BE2C (cell line): Measurements from ENCODE around the gene TIGD7.
A peak's percentile ranks its signal among the peaks of the same experiment; 100 is the strongest.

ENCODE experiments used
- DNase-seq: peaks from one replicate; pipeline ENCODE4 v3.0.0-alpha.2; 2020
- H3K27me3 ChIP-seq: fragments of 250-450 bp; sonication (Bioruptor Pico); 2 replicates; pipeline ENCODE4 v1.5.1; 2020; ENCODE audit warnings: mild to moderate bottlenecking
- H3K36me3 ChIP-seq: fragments of 250-450 bp; sonication (Bioruptor Pico); 2 replicates; pipeline ENCODE4 v1.5.1; 2020; ENCODE audit warnings: mild to moderate bottlenecking
- H3K4me1 ChIP-seq: fragments of 250-450 bp; sonication (Bioruptor Pico); 2 replicates; pipeline ENCODE4 v1.5.1; 2020
- H3K4me3 ChIP-seq: 2 replicates; pipeline ENCODE4 v1.5.1; 2011; ENCODE audit warnings: low read depth, low read length
- H3K9me3 ChIP-seq: fragments of 250-450 bp; sonication (Bioruptor Pico); 2 replicates; pipeline ENCODE4 v1.5.1; 2020
- TF ChIP-seq, protein P1 (sequence below): IDR thresholded peaks from 2 replicates; pipeline ENCODE4 v1.5.1; 2012; ENCODE audit warnings: mild to moderate bottlenecking, low read depth, low read length

The TIGD7 gene

DNA sequence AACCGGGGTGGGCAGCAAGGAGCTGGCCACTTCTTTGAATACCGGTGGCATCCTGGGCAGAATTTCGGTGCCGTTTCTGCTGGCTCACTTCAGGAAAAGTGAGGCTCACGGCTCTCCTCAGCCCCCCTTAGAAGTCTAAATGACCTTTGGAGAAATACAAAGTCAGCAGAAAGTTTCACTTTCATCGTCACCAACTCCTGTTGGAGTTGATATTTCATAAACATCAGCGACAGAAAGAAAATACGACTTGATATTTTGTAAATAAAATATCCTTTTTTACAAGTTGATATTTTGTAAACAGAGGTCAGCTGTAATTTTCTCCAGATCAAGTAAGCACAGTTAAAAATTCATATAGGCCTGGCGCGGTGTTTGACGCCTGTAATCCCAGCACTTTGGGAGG lies 848 bp upstream of the TIGD7 start:
- peaks cover 39% of the 10 kb centered on the region for H3K36me3 ChIP-seq
- no peak for DNase-seq

DNA sequence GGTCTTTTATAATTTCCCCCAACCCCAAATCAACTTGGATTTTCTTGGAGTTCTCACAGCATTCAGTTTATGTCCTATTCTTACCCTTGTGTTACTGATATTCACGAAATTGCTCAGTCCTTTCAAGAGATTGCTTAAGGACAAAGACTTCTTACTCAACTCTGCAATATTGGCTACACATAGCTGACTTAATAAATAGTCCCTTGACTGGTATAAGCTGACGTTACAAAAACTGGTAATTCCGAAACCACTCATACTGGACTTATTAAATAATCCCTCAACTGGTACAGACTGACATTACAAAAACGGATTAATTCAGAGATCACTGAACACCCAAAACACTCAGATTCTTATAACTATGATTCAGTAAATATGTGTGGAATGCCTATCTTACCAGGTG lies 860 bp downstream of the TIGD7 start:
- H3K36me3 ChIP-seq: peaks cover 38% of the 10 kb centered on the region
- TF ChIP-seq, protein P1, sequence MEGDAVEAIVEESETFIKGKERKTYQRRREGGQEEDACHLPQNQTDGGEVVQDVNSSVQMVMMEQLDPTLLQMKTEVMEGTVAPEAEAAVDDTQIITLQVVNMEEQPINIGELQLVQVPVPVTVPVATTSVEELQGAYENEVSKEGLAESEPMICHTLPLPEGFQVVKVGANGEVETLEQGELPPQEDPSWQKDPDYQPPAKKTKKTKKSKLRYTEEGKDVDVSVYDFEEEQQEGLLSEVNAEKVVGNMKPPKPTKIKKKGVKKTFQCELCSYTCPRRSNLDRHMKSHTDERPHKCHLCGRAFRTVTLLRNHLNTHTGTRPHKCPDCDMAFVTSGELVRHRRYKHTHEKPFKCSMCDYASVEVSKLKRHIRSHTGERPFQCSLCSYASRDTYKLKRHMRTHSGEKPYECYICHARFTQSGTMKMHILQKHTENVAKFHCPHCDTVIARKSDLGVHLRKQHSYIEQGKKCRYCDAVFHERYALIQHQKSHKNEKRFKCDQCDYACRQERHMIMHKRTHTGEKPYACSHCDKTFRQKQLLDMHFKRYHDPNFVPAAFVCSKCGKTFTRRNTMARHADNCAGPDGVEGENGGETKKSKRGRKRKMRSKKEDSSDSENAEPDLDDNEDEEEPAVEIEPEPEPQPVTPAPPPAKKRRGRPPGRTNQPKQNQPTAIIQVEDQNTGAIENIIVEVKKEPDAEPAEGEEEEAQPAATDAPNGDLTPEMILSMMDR: no peak
- DNase-seq: no peak
- H3K9me3 ChIP-seq: peaks cover 7% of the 10 kb centered on the region
- H3K4me1 ChIP-seq: no peaks in the 10 kb centered on the region
- no peaks in the 10 kb centered on the region for H3K27me3 ChIP-seq
- H3K4me3 ChIP-seq: peak overlapping the region; percentile 77

More for the DNA sequence above, 848 bp upstream of the TIGD7 start:
- Histone ChIP-seq H3K27me3 (no peaks in the 10 kb centered on the region), H3K4me3 (peak overlapping the region; percentile 77), H3K4me1 (no peaks in the 10 kb centered on the region), H3K9me3 (peaks cover 7% of the 10 kb centered on the region)
- TF ChIP-seq, protein P1: no peak

DNA sequence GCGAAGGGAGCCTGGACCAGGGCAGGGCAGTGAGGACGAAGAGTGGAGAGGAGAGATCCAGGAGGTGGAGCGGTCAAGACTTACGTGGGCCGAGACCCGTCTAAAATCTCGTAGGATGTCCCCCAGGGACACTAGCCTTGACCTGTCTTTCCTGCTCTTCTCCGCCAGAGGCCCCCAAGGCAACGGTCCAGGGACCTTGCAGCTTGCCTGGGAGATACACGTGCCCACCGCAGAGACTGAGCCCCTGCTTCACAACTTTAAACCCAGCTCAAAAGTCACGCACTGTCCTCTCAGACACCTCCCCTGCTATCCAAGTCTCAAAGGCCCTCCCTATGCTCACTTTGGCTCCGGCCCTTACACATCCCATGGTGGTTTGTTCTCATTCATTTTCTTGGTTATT lies 9.4 kb downstream of the TIGD7 start:
- H3K4me3 ChIP-seq: no peak overlapping the region
- TF ChIP-seq, protein P1: no peak
- H3K9me3 ChIP-seq: 0 out of 2 replicates have a peak, but pooled peaks cover 2% of the 10 kb centered on the region
- H3K36me3 ChIP-seq: peaks cover 52% of the 10 kb centered on the region
- no peak for DNase-seq
- H3K27me3 ChIP-seq: no peaks in the 10 kb centered on the region
- no peaks in the 10 kb centered on the region for H3K4me1 ChIP-seq

DNA sequence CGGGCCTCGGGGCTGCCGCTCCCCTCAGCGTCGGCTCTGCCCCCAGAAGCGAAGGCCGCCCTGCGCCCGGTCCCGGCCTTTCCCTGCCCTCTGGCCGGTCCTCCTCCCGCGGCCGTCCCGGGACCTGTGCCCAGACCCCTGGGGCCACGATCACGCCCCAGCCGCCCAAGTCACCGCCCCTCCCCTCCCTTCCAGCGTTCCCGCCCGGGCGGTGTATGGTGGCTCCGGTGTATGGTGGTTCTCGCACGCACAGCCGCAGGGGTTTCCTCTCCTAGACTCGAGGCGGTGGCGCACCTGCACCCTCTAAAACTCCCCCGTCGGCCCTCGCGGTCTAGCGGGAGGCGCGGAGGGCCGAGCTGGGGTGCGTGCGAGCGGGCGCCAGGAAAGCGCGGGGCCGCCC lies 10.0 kb downstream of the TIGD7 start:
- no peak for DNase-seq
- Histone ChIP-seq H3K36me3 (peaks cover 56% of the 10 kb centered on the region), H3K9me3 (peaks cover 6% of the 10 kb centered on the region), H3K27me3 (no peaks in the 10 kb centered on the region), H3K4me3 (no peak overlapping the region), H3K4me1 (no peaks in the 10 kb centered on the region)
- TF ChIP-seq, protein P1: no peak

DNA sequence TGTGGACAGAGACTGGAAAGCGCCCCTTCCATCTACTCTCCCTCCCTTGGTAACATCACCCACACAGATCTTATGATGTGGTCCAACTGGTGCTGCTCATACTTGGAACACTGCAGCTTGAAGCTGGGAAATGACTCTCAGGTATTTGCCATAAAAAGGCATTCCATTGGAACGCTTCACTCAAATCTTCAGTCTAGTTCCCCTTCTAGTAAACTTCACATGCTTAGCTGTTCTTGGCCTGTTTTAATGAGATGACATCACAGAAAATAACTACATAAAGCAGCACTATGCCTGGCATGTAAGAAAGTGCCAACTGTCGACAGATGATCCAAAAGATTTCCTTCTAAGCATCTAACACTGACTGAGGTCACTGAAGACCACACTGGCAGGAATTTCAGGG lies 12.6 kb downstream of the TIGD7 start:
- H3K9me3 ChIP-seq: peaks cover 10% of the 10 kb centered on the region
- no peak for DNase-seq
- H3K36me3 ChIP-seq: peaks cover 67% of the 10 kb centered on the region

DNA sequence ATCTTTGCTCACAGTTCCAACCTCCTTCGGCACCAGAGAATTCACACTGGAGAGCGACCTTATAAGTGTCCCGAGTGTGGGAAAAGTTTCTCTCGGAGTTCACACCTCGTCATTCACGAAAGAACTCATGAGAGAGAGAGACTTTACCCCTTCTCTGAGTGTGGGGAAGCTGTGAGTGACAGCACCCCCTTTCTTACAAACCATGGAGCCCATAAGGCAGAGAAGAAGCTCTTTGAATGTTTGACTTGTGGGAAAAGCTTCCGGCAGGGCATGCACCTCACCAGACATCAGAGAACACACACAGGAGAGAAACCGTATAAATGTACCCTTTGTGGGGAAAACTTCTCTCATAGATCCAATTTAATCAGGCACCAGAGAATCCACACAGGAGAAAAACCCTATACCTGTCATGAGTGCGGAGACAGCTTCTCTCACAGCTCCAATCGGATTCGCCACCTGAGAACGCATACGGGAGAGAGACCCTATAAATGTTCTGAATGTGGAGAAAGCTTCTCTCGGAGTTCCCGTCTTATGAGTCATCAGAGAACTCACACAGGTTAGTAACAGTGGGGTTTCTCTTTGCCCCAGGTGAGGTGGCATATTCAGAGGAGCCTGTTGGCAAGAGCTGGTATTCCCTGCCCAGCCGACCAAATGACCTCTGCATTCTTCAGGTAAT lies 15.1 kb downstream of the TIGD7 start:
- no peak for DNase-seq
- TF ChIP-seq, protein P1: no peak
- H3K4me1 ChIP-seq: no peaks in the 10 kb centered on the region
- no peaks in the 10 kb centered on the region for H3K27me3 ChIP-seq
- peaks cover 10% of the 10 kb centered on the region for H3K9me3 ChIP-seq
- no peak overlapping the region for H3K4me3 ChIP-seq
- peaks cover 83% of the 10 kb centered on the region for H3K36me3 ChIP-seq

More for the DNA sequence above, 12.6 kb downstream of the TIGD7 start:
- Histone ChIP-seq H3K4me3 (no peak overlapping the region), H3K4me1 (no peaks in the 10 kb centered on the region), H3K27me3 (no peaks in the 10 kb centered on the region)
- TF ChIP-seq, protein P1: no peak
